ENCODE results near the gene RHBDF2.

Gene RHBDF2

GRCh38 chr17:76477576-76477975 is 23.6 kb downstream of the RHBDF2 start:
- DNase-seq: no peak

- DNase-seq: no peak
These were observed 24.5 kb downstream of the RHBDF2 start for GRCh38 chr17:76476736-76477135.

- DNase-seq: no peak
These were observed 25.9 kb downstream of the RHBDF2 start for GRCh38 chr17:76475302-76475701.

GRCh38 chr17:76474894-76475293 is 26.3 kb downstream of the RHBDF2 start:
- DNase-seq: no peak

- DNase-seq: no peak
These were observed 27.0 kb downstream of the RHBDF2 start for GRCh38 chr17:76474238-76474637.

- DNase-seq: peak; percentile 30
These were observed 27.7 kb downstream of the RHBDF2 start for GRCh38 chr17:76473541-76473985.

- DNase-seq: no peak
These were observed 28.5 kb downstream of the RHBDF2 start for GRCh38 chr17:76472726-76473125.

GRCh38 chr17:76472258-76472645 is 29.0 kb downstream of the RHBDF2 start:
- no peak for DNase-seq

- DNase-seq: no peak
These were observed 29.5 kb downstream of the RHBDF2 start for GRCh38 chr17:76471498-76472257.

- no peak for DNase-seq
These were observed 31.1 kb downstream of the RHBDF2 start for GRCh38 chr17:76469991-76470739.

- no peak for DNase-seq
These were observed 31.9 kb downstream of the RHBDF2 start for GRCh38 chr17:76469076-76469990.

GRCh38 chr17:76468634-76469010 is 32.6 kb downstream of the RHBDF2 start:
- no peak for DNase-seq

GRCh38 chr17:76467809-76468633 is 33.2 kb downstream of the RHBDF2 start:
- DNase-seq: no peak

GRCh38 chr17:76467366-76467765 is 33.9 kb downstream of the RHBDF2 start, which contains the start of gene AANAT:
AANAT (plus strand) TSS chr17:76467603; CDS start chr17:76468747, 1,144 bp downstream.
- no peak for DNase-seq

- DNase-seq: no peak
These were observed 34.5 kb downstream of the RHBDF2 start for GRCh38 chr17:76466775-76467130.

GRCh38 chr17:76462556-76463290 is 38.5 kb downstream of the RHBDF2 start:
- DNase-seq: no peak

GRCh38 chr17:76461765-76462555 is 39.3 kb downstream of the RHBDF2 start:
- no peak for DNase-seq

GRCh38 chr17:76459674-76460073 is 41.5 kb downstream of the RHBDF2 start:
- DNase-seq: no peak

- DNase-seq: peak; percentile 22
These were observed 42.4 kb downstream of the RHBDF2 start for GRCh38 chr17:76458580-76459490.

- DNase-seq: no peak
These were observed 47.8 kb downstream of the RHBDF2 start for GRCh38 chr17:76453431-76453743.
